Endothelial cell (in vitro differentiated cells): ENCODE results near the gene PPIB. TPM values are rescaled to one million over a fixed set of nuclear protein-coding genes. Genes with fewer than 3 reads are reported as not detected.

ENCODE experiments used
- DNase-seq: peaks from one replicate; pipeline ENCODE4 v3.0.0; 2021; ENCODE audit warnings: low spot score
- H3K27ac Mint-ChIP-seq: one replicate; pipeline ENCODE4 v1.8.0; 2021; ENCODE audit warnings: mixed read lengths, inconsistent platforms; ENCODE audit not compliant: unreplicated experiment
- H3K27me3 Mint-ChIP-seq: one replicate; pipeline ENCODE4 v1.8.0; 2021; ENCODE audit warnings: mild to moderate bottlenecking, moderate library complexity, mixed read lengths, inconsistent platforms; ENCODE audit not compliant: unreplicated experiment
- H3K36me3 Mint-ChIP-seq: one replicate; pipeline ENCODE4 v1.8.0; 2021; ENCODE audit warnings: mild to moderate bottlenecking, low read depth, mixed read lengths, inconsistent platforms; ENCODE audit not compliant: unreplicated experiment
- H3K4me1 Mint-ChIP-seq: one replicate; pipeline ENCODE4 v1.8.0; 2021; ENCODE audit warnings: mild to moderate bottlenecking, mixed read lengths, inconsistent platforms; ENCODE audit not compliant: unreplicated experiment
- H3K4me3 Mint-ChIP-seq: one replicate; pipeline ENCODE4 v1.8.0; 2021; ENCODE audit warnings: mild to moderate bottlenecking, mixed read lengths, inconsistent platforms; ENCODE audit not compliant: unreplicated experiment
- H3K9me3 Mint-ChIP-seq: one replicate; pipeline ENCODE4 v1.8.0; 2021; ENCODE audit warnings: mixed read lengths, inconsistent platforms; ENCODE audit not compliant: unreplicated experiment
- CTCF ChIP-seq: fragments of 200-600 bp; sonication (generic); IDR thresholded peaks from one replicate; pipeline ENCODE4 v1.5.0; 2021; ENCODE audit warnings: antibody characterized with exemption; ENCODE audit not compliant: unreplicated experiment
- total RNA-seq: library from RNA; stranded (reverse); fragmentation: NEBNext Ultra II Directional; extraction: Animal tissue kit (Norgen Biotek cat#: 25700); gene quantifications from one replicate; pipeline ENCODE4 v1.2.1, GENCODE V29; 2021; ENCODE audit not compliant: unreplicated experiment

The PPIB gene
- total RNA-seq, 1 donor from 2014 or later = 589 TPM

- peak overlapping the region; percentile 95 for H3K27ac Mint-ChIP-seq
- no peaks in the 10 kb centered on the region for H3K9me3 Mint-ChIP-seq
- no peaks in the 10 kb centered on the region for H3K27me3 Mint-ChIP-seq
- H3K4me1 Mint-ChIP-seq = peaks cover 24% of the 10 kb centered on the region
- DNase-seq = no peak
- TF ChIP-seq CTCF = no peak
- H3K36me3 Mint-ChIP-seq = peaks cover 34% of the 10 kb centered on the region
- H3K4me3 Mint-ChIP-seq = peak overlapping the region; percentile 3
Observed at GRCh38 chr15:64141798-64142512, 20.9 kb downstream of the PPIB start.

- Mint-ChIP-seq H3K9me3 (no peaks in the 10 kb centered on the region), H3K4me3 (no peak overlapping the region), H3K27ac (no peak overlapping the region), H3K4me1 (peaks cover 24% of the 10 kb centered on the region), H3K27me3 (peaks cover 3% of the 10 kb centered on the region), H3K36me3 (peaks cover 48% of the 10 kb centered on the region)
- no peak for TF ChIP-seq CTCF
- no peak for DNase-seq
Observed at GRCh38 chr15:64138331-64138941, 24.4 kb downstream of the PPIB start.

GRCh38 chr15:64137226-64137833 is 25.5 kb downstream of the PPIB start:
- Mint-ChIP-seq H3K36me3 (peaks cover 54% of the 10 kb centered on the region), H3K27ac (no peak overlapping the region), H3K27me3 (peaks cover 5% of the 10 kb centered on the region), H3K4me3 (peak overlapping the region; percentile 24), H3K9me3 (no peaks in the 10 kb centered on the region), H3K4me1 (peaks cover 25% of the 10 kb centered on the region)
- DNase-seq = no peak
- no peak for TF ChIP-seq CTCF

- no peak overlapping the region for H3K4me3 Mint-ChIP-seq
- no peak overlapping the region for H3K27ac Mint-ChIP-seq
- no peak for TF ChIP-seq CTCF
- H3K9me3 Mint-ChIP-seq = no peaks in the 10 kb centered on the region
- H3K27me3 Mint-ChIP-seq = peaks cover 6% of the 10 kb centered on the region
- H3K36me3 Mint-ChIP-seq = peaks cover 57% of the 10 kb centered on the region
- peaks cover 18% of the 10 kb centered on the region for H3K4me1 Mint-ChIP-seq
- DNase-seq = no peak
Observed at GRCh38 chr15:64136347-64136746, 26.5 kb downstream of the PPIB start.

GRCh38 chr15:64134345-64134829 is 28.4 kb downstream of the PPIB start:
- peaks cover 6% of the 10 kb centered on the region for H3K27me3 Mint-ChIP-seq

More at GRCh38 chr15:64134345-64134829, 28.4 kb downstream of the PPIB start:
- peaks cover 7% of the 10 kb centered on the region for H3K4me1 Mint-ChIP-seq
- no peak for TF ChIP-seq CTCF
- no peaks in the 10 kb centered on the region for H3K9me3 Mint-ChIP-seq
- DNase-seq = no peak
- no peak overlapping the region for H3K4me3 Mint-ChIP-seq
- no peak overlapping the region for H3K27ac Mint-ChIP-seq
- peaks cover 62% of the 10 kb centered on the region for H3K36me3 Mint-ChIP-seq
